ENCODE measurements around the gene TMEM115.

The TMEM115 gene

GRCh38 chr3:50395070-50395860 lies 35.9 kb upstream of the TMEM115 start:
- TF ChIP-seq MYC (IDR thresholded peaks at IDR 0.05; ENCODE audit: low read depth, low read length) (no peak), MAX (IDR thresholded peaks at IDR 0.05; ENCODE audit: low read depth, low read length) (no peak), POLR2A (IDR thresholded peaks at IDR 0.05; ENCODE audit: extremely low read depth, insufficient read length) (no peak)
- TF ChIP-seq, protein P1, sequence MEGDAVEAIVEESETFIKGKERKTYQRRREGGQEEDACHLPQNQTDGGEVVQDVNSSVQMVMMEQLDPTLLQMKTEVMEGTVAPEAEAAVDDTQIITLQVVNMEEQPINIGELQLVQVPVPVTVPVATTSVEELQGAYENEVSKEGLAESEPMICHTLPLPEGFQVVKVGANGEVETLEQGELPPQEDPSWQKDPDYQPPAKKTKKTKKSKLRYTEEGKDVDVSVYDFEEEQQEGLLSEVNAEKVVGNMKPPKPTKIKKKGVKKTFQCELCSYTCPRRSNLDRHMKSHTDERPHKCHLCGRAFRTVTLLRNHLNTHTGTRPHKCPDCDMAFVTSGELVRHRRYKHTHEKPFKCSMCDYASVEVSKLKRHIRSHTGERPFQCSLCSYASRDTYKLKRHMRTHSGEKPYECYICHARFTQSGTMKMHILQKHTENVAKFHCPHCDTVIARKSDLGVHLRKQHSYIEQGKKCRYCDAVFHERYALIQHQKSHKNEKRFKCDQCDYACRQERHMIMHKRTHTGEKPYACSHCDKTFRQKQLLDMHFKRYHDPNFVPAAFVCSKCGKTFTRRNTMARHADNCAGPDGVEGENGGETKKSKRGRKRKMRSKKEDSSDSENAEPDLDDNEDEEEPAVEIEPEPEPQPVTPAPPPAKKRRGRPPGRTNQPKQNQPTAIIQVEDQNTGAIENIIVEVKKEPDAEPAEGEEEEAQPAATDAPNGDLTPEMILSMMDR (IDR thresholded peaks at IDR 0.05; ENCODE audit: low read depth, low read length): no peak

GRCh38 chr3:50393061-50393460 lies 33.7 kb upstream of the TMEM115 start:
- no peak for DNase-seq (ENCODE audit: low read depth)
- H3K4me3 ChIP-seq (ENCODE audit: low read depth, low read length): no peak overlapping the region
- TF ChIP-seq, protein P1 (IDR thresholded peaks at IDR 0.05; ENCODE audit: low read depth, low read length): no peak
- TF ChIP-seq MAX (IDR thresholded peaks at IDR 0.05; ENCODE audit: low read depth, low read length): no peak
- no peak for TF ChIP-seq MYC (IDR thresholded peaks at IDR 0.05; ENCODE audit: low read depth, low read length)
- TF ChIP-seq POLR2A (IDR thresholded peaks at IDR 0.05; ENCODE audit: extremely low read depth, insufficient read length): no peak

More at GRCh38 chr3:50395070-50395860, 35.9 kb upstream of the TMEM115 start:
- no peak overlapping the region for H3K4me3 ChIP-seq (ENCODE audit: low read depth, low read length)
- DNase-seq (ENCODE audit: low read depth): peak; percentile 46

DNA sequence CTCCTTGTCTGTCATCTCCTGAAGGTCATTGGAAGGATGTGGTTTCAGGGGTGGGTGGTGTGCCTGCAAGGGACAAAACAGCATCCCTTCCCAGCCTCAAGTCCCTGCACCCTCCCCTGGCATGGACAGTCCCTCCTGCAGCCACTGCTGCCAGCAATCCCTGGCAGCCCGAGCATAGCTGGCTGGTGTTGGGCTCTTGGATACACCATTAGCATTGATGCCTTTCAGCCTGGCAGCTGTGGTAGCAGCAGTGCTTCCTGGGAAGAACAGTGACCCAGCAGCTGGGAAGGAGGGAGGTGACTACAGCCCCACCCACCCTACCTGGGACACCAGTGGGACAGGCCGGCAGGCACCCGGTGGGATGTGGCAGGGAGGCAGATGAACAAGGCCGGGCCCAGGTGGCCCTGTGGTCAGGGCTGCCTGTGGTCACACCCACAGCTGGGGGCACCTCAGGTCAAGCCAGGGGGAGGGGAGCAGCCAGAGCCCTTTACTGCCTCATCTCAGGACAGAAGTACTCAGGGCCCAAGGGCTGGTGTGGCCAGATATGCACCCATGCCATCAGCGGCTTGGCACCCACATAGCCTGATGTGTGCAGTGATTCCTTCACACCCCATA lies 32.9 kb upstream of the TMEM115 start:
- TF ChIP-seq POLR2A (IDR thresholded peaks at IDR 0.05; ENCODE audit: extremely low read depth, insufficient read length) (no peak), MYC (IDR thresholded peaks at IDR 0.05; ENCODE audit: low read depth, low read length) (no peak), MAX (IDR thresholded peaks at IDR 0.05; ENCODE audit: low read depth, low read length) (no peak)
- TF ChIP-seq, protein P1 (IDR thresholded peaks at IDR 0.05; ENCODE audit: low read depth, low read length): no peak
- H3K4me3 ChIP-seq (ENCODE audit: low read depth, low read length): no peak overlapping the region
- no peak for DNase-seq (ENCODE audit: low read depth)

- H3K4me3 ChIP-seq (ENCODE audit: low read depth, low read length): no peak overlapping the region
- no peak for DNase-seq (ENCODE audit: low read depth)
- TF ChIP-seq MAX (IDR thresholded peaks at IDR 0.05; ENCODE audit: low read depth, low read length) (no peak), POLR2A (IDR thresholded peaks at IDR 0.05; ENCODE audit: extremely low read depth, insufficient read length) (no peak), MYC (IDR thresholded peaks at IDR 0.05; ENCODE audit: low read depth, low read length) (no peak)
- TF ChIP-seq, protein P1 (IDR thresholded peaks at IDR 0.05; ENCODE audit: low read depth, low read length): no peak
These were observed 31.3 kb upstream of the TMEM115 start for GRCh38 chr3:50390508-50391224.

- no peak overlapping the region for H3K4me3 ChIP-seq (ENCODE audit: low read depth, low read length)
- TF ChIP-seq, protein P1 (IDR thresholded peaks at IDR 0.05; ENCODE audit: low read depth, low read length): no peak
- TF ChIP-seq MAX (IDR thresholded peaks at IDR 0.05; ENCODE audit: low read depth, low read length) (no peak), MYC (IDR thresholded peaks at IDR 0.05; ENCODE audit: low read depth, low read length) (no peak), POLR2A (IDR thresholded peaks at IDR 0.05; ENCODE audit: extremely low read depth, insufficient read length) (no peak)
- no peak for DNase-seq (ENCODE audit: low read depth)
These were observed 30.1 kb upstream of the TMEM115 start for GRCh38 chr3:50389414-50389767.

Data from NB4 (cell line).